AG20443 (cell line): ENCODE data around the gene SKIC2.
"Not testable (repeated sequence)": the region's sequence is repeated elsewhere in the genome, so short reads cannot be mapped to it uniquely, and the experiment has no call there.

Experiments used
- DNase-seq: peaks from one replicate; pipeline ENCODE4 v3.0.0; 2012; ENCODE audit warnings: low spot score, mixed read lengths

SKIC2 gene

DNA sequence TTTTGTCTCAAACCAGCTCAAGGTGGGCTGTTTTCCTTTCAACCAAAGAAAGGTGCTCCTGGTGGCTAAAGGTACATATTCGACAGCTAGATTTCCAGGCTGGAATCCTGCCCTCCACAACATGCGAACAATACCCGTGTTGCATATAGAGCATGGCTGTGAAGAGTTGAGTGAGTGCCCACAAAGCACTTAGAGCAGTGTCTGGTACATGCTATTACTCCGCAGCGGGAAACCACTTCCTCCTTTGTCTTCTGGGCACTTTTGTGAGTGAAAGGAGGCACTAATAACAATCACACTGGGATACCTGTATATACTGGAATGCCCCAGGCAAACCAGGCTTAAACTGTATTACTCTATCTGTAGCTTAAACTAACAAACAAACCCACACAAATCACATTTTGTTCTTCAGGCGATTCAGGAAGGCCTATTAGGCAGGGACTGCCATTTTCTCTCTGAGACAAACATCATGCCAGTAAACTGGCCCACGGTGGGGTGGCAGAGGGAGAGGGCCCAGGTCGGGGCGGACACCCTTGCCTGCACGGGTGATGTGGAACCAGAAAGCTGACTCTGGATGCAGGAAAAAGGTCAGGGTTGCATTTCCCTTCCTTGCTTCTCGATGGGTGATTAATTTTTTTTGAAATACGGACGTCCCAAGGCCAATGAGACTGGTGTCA lies 46.0 kb downstream of the SKIC2 start:
- not testable (repeated sequence) for DNase-seq

DNA sequence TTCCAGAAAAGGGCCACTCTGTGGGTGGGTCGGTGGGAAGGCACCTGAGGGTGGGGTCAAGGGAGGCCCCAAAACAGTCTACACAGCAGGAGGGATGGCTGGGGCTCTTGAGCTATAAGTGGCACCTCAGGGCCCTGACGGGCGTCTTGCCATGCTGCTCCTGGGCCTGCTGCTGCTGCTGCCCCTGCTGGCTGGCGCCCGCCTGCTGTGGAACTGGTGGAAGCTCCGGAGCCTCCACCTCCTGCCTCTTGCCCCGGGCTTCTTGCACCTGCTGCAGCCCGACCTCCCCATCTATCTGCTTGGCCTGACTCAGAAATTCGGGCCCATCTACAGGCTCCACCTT lies 46.5 kb downstream of the SKIC2 start:
- not testable (repeated sequence) for DNase-seq

DNA sequence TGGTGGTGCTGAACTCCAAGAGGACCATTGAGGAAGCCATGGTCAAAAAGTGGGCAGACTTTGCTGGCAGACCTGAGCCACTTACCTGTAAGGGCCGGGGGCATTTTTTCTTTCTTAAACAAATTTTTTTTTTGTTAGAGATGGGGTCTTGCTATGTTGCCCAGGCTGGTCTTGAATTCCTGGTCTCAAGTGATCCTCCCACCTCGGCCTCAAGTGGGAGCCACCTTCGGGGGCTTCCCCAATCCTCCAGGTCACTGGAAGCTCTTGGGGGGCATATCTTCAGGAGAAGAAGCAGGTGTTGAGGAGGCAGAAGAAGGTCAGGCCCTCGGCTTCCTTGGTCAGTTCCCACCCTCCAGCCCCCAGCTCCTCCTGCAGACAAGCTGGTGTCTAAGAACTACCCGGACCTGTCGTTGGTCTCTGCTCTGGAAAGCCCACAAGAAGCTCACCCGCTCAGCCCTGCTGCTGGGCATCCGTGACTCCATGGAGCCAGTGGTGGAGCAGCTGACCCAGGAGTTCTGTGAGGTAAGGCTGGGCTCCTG lies 47.1 kb downstream of the SKIC2 start:
- DNase-seq, result not testable (repeated sequence)

DNA sequence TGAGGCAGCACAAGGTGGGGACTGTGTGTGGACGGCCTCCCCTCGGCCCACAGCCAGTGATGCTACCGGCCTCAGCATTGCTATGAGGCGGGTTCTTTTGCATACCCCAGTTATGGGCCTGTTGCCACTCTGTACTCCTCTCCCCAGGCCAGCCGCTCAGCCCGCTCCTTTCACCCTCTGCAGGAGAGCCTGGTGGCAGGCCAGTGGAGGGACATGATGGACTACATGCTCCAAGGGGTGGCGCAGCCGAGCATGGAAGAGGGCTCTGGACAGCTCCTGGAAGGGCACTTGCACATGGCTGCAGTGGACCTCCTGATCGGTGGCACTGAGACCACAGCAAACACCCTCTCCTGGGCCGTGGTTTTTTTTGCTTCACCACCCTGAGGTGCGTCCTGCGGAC lies 48.1 kb downstream of the SKIC2 start:
- not testable (repeated sequence) for DNase-seq

DNA sequence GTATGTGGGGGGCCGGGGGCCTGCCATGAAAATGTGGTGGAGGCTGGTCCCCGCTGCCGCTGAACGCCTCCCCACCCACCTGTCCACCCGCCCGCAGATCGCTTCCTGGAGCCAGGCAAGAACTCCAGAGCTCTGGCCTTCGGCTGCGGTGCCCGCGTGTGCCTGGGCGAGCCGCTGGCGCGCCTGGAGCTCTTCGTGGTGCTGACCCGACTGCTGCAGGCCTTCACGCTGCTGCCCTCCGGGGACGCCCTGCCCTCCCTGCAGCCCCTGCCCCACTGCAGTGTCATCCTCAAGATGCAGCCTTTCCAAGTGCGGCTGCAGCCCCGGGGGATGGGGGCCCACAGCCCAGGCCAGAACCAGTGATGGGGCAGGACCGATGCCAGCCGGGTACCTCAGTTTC lies 49.1 kb downstream of the SKIC2 start:
- not testable (repeated sequence) for DNase-seq

DNA sequence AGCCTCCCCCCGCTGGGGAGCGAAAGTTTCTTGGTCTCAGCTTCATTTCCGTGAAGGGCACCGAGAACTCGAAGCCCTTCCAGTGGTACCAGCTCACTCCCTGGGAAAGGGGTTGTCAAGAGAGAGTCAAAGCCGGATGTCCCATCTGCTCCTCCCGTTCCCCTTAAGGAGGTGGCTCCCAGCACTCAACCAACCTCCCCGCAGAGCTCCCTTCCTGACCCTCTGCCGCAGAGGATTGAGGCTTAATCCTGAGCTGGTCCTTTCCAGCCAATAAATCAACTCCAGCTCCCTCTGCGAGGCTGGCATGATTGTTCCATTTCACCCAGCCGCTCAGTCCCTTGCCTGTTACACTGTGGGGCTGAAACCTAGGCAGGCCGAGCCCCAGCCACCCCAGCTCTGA lies 49.6 kb downstream of the SKIC2 start:
- DNase-seq, result not testable (repeated sequence)

DNA sequence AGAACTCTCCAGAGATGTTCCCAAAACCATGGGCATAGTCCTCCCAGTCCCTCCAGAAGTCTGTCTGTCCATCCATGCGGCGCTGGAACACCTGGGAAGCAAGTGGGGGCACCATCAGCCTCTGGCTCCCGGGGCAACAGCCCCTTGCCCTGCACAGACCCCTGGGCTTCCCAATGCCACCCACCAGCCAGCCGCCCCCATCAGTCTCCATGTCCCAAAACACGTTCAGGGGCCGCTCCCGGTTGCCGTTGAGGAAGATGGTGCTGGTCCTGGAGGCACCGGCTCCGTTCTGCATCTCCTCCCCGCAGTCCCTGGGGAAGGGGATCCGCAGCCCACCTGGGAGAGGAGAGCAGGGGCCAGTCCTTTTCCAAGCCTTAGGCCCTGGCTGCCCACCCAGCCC lies 50.6 kb downstream of the SKIC2 start:
- not testable (repeated sequence) for DNase-seq

DNA sequence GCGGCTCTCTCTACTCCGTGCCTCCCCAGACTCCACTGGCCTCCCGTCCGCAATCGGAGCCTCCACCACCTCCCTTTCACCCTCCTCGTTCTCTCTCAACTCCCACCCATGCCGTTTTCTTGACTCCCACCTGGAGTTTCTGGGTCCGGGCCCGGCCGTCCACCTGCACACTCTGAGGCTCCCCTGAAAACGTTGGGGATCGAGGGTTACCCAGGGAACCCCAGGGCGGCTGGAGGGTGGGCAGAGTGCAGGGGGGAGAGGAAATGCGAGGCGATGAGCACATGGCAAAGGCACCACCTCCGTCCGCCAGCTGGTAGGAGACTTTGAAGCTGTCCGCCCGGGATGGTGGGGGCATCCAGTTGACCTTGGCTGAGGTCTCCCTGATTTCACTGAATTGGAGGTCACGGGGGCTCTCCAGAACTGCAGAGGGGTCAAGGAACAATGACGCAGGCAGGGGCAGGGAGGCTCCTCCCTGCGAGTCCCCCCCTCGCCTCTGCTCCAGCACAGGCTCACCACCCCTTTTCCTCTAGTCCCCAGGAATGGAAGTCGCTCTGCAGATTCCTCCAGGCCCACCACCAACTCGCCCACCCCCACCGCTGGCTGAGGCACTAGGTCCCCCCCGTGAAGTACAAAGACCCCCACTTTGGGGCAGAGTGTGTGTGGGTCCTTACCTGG lies 52.0 kb downstream of the SKIC2 start:
- DNase-seq, result not testable (repeated sequence)

DNA sequence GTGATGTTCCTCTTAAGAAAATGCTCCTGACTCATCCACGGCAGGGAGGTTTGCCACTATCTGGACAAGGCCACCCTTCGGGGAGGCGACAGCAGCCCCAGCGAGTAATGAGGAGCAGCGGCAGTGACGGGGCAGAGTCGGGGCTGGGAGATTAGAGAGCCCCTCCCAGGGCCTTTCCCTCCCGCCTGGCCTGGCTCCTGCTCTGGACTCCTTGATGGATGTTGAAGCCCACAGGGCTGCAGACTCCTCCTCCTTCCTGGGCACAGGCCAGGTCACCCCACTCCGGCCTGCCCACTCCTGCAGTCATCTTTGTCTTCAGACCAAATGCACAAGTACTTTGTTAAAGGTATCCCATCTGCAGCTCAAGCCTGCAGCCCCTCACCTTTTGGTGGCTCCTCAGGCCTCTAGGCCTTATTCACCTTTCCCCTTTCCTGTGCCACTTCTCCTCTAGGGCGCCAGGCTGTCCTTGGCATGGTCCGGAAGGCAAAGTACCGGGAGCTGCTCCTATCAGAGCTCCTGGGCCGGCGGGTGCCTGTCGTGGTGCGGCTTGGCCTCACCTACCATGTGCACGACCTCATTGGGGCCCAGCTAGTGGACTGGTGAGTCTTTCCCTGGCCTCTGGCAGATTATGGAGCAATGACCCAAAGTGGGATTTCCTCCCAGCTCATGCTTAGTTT lies 54.1 kb downstream of the SKIC2 start:
- DNase-seq, result not testable (repeated sequence)

DNA sequence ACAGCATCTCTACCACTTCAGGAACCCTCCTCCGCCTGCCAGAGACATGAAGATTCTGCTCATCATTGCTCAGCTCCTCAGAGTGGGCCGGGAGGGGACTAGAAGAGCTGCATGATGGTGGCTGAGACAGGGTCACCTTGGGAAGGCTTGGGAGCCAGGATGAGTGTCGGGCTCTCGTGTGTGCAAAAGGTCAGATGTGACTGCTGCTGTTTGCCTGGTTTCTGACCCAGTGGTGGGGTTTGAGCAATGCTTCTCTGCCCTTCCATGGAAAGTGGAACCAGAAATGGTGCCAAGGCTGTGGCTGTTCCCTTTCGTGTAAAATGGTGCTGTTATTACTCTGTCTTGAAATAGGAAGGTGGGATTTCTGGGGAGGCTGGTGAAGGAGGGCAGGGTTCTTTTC lies 54.8 kb downstream of the SKIC2 start:
- not testable (repeated sequence) for DNase-seq

DNA sequence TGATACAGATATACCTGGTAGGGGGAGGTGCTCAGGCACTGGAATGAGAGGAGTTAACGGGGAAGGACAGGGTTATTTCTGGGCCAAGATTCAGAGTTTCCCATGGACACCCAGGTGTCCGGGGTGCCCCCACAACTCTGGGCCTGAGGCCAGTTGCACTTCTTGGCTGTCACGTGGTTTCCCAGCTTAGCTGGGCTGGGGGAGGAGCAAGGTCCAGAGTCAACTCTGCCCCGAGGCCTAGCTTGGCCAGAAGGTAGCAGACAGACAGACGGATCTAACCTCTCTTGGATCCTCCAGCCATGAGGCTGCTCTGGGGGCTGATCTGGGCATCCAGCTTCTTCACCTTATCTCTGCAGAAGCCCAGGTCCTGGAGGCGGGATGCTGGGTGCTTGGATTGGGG lies 55.6 kb downstream of the SKIC2 start, which contains the start of gene C4B:
Gene C4B, plus strand, starts transcription at position 249 of the 400 bp plus-strand sequence. Its CDS starts 51 bp downstream, at position 300.
- not testable (repeated sequence) for DNase-seq
